HPDE6-E6E7 (cell line): ENCODE data around the gene PRKAR1B.

Experiments used
- DNase-seq: peaks from one replicate; pipeline ENCODE4 v3.0.0; 2011; ENCODE audit warnings: missing footprints; ENCODE audit errors: extremely low spot score

The PRKAR1B gene

GRCh38 chr7:603152-603951 is 123.7 kb downstream of the PRKAR1B start:
- no peak for DNase-seq

- DNase-seq = no peak
Observed at GRCh38 chr7:602341-603141, 124.5 kb downstream of the PRKAR1B start.

DNA sequence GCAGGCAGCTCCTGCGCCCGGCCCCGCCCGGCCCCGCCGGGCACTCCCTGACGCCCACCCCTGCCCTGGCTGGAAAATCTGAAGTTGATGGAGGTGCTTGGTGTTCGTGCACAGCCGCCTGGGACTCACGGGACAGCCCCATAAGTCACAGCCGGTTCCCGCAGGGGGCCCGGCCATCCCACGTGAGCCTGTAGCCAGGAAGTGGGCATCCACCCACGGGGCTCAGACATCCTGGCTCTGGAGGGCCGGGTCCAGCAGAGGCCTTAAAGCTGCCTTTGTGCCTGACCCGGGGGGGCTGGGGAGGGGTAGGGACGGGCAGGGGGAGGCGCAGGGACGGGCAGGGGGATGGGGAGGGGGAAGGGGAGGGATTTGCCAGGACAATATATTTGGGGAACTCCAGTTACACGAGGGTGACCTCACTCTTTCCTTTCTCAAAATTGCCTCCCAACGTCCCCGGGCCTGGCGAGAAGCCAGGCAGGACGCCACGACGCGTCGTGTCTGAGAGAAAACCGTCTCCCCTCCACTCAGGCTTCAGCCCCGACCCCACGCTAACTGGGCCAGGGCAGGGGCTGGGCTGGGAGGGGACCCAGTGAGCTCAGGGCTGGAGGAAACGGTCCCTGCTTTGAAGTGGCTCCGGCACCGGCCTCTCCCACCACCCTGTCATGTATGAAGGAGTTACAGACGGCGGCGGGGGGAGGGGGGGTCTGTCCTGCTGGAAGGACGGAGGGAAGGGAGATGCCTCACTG is 125.3 kb downstream of the PRKAR1B start:
- no peak for DNase-seq

- DNase-seq = no peak
Observed at GRCh38 chr7:601036-601594, 126.0 kb downstream of the PRKAR1B start.

DNA sequence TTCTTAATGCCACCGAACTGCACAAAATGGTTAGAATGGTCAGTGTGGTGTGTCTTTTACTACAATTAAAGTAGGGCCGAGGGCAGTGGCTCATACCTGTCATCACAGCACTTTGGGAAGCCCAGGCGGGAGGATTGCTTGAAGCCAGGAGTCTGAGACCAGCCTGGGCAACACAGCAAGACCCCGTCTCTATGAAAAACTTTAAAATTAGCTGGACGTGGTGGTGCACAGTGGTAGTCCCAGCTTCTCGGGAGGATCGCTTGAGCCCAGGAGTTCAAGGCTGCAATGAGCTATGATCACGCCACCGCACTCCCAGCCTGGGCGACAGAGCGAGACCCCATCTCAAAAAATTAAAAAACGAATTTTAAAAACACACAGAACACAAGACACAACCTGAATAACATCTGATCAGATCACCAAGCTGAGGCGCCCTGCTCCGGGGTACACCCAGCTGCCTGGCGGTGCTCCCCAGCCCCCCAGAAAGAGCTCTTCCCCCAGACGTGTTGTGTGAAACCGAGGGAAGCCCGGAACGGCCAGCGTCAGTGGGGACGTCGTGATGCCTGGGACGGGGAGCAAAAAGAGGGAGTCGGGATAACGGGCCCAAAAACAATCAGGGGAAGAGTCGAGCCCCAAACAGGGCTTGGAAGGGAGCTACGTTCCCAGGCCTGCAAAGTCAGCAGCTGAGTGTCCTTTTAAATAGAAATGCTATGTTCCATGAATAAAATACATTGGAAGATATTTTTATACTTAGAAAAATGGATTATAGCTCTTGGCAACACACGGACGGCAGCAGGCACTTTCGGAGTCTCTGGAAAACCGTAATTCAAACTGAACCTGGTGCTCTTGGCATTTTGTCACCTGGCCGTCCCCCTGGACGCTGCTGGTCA is 126.7 kb downstream of the PRKAR1B start:
- no peak for DNase-seq

DNA sequence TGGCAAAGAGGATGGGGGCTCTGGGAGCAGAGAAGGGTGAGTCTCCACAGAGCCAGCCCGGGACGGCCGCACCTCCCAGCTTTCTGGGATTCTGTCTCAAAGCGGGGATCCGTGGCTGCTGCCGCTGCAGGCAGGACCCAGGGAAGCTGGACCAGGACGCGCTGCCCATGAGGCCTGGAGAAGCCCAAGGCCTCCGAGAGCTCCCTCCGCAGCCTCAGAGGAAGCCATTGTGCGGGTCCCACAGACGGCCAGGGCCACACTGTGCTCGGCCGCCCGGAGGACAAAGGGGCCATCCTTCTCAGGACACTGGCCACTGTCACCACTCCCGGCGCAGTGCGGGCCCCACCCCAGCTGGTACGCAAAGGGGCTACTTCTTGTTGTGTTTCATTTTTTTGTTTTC is 128.2 kb downstream of the PRKAR1B start:
- DNase-seq = no peak

GRCh38 chr7:597348-598178 is 129.5 kb downstream of the PRKAR1B start:
- DNase-seq = no peak

DNA sequence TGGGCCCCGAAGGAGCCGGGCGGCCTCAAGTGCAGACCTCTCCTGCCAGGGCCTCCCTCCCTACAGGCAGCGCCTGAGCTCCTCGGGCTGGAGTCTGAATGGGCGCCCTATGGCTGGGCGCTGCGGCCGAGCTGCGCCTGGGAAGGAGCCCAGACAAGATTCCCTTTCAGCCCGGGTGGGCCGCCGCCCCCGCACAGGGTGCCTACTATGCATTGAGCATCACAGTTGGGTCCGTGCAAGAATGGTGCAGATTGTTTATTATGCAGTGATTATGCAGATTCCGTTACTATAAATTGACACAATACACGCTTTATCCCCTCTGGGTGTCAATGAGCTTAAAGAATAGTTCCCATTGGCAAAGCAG is 130.3 kb downstream of the PRKAR1B start:
- no peak for DNase-seq

DNA sequence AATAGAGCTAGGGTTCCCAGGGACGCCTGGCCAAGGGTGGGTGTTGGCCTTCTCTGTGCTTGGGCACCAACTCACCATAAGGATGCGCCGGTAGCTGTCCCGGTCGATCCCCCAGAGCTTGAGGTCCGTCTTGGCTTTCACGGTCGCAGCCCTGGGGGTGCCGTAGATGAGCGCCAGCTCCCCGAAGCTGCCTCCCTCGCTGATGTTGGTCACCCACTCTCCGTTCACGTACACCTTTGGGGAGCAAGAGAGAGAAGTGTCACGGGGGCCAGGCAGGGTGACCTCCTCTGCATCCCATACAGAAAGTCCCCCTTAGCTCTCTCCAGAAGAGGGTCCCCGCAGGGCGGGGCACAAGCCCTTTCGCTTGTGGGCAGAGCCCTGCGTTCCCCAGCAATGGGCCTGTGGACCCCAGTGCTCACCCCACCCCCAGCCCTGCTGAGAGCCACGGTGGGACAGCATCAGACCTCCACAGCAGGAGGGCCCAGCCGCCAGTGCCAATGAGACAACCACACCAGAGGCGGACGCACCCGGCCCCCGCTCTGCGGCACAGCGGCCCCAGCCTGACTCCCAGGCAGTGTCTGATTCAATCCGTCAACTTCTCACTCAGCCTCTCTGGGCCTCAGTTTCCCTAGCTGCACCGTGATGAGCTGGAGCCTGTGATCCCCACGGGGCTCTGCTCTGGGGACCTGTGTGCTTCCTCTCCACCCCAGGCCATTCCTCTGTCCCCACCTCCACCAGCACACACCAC is 130.8 kb downstream of the PRKAR1B start:
- DNase-seq = no peak

DNA sequence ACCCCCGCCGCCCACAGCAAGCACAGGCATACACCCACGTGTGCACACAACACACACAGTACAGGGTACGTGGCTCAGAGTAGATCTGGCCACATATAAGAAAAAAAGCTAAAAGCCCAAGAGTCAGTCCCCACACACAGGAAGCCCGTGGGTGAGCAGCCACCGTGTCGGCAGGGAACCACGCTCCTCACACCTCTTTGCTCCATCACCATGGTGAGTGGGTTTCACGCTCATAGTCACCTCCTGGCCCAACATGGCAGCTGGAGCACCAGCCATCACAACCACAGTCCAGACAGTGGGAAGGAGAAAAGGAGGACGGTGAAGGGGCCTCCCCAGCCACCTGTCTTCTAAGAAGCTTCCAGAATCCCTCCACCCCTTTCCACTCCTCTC is 131.5 kb downstream of the PRKAR1B start:
- no peak for DNase-seq

- DNase-seq = no peak
Observed at GRCh38 chr7:594920-595620, 132.0 kb downstream of the PRKAR1B start.

DNA sequence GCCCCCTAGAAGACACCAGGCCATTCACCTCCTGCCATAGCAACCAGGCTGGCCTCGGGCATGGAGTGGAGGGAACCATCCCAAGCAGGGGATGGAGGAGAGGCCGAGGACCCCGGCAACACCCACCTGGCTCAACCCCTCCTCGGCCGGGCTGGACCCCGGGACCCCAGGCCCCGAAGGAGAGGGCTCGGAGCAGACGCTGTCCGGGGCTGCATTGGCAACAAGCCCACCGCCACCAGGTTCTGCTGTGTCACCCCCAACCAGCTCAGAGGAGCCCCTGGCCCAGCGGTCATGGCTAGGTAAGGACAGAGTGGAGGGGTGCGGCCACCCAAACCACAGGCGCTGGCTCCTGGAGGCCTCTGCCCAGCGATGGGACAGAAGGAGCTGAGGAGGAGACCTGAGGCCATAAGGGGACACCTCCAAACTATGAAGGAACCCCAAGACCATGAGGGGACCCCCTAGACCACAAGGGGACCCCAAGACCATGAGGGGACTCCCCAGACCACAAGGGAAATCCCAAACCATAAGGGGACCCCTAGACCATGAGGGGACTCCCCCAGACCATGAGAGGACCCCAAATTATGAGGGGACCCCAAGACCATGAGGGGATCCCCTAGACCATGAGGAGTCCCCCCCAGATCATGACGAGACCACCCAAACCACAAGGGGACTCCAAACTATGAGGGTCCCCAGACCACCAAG is 132.7 kb downstream of the PRKAR1B start:
- no peak for DNase-seq

DNA sequence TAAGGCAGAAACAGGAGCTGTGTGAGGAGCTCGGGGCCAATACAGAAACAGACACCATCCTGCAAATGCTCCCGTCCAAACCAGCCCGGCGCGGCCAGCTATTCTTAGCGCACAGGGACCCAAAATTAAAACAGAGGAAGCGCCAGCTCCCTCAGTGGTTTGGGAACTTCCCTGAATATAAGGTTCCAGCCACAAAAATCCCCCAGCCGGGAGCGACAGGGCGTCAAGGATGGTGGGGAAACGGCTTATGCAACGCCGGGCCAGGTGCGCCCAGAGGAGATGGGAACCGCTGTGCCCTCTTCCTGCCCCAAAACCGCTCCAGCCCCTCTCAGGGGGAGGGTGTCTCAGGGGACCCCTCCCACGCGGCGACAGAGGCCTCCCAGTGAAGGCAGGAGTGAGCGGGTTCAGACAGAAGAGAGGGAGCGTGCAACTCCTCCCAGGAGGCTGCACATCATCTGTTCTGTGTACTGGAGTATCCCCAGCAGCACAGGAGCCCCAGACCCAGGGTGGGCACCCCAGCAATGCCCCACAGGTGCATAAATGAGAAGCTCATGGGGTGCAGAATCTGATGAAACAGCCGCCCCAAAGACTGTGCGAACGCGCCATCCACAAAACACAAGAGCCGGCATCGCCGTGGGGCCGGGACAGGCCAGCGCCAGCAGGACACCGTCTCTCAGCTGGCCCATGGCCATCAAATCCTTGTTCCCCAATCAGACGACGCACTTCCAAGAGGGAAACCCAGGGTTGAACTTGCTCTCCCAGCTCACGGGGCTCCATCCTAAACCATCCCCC is 133.6 kb downstream of the PRKAR1B start:
- DNase-seq = no peak

GRCh38 chr7:591856-592628 is 135.0 kb downstream of the PRKAR1B start:
- no peak for DNase-seq

GRCh38 chr7:590731-591551 is 136.1 kb downstream of the PRKAR1B start:
- no peak for DNase-seq
